HCT116 (cell line): ENCODE measurements around the gene REEP5. TPM values are rescaled to one million over a fixed set of nuclear protein-coding genes. Genes with fewer than 3 reads are reported as not detected.

ENCODE experiments used
- ATAC-seq: fragments of 200-7000 bp; cut with Tn5 transposase; 2 replicates; pipeline ENCODE4 v1.9.1; 2020; ENCODE audit warnings: mild to moderate bottlenecking, moderate library complexity
- BruUV-seq: library from RNA; stranded (reverse); fragments of 400-500 nt; replicated peaks from 2 replicates; lab custom pipeline; 2021; lab: Mats Ljungman, UMichigan
- CTCF ChIA-PET: fragments of 300-600 bp; sonication (Branson Sonifier 250); formaldehyde crosslinking; loops from one replicate; lab custom pipeline; 2021; ENCODE audit warnings: antibody characterized with exemption; lab: Charles Lee
- POLR2A ChIA-PET: fragments of 300-600, 350-600 bp; sonication (Branson Sonifier 250); formaldehyde crosslinking; loops from one replicate; lab custom pipeline; 2021; ENCODE audit warnings: antibody characterized with exemption; lab: Charles Lee
- RAD21 ChIA-PET, 2 experiments: fragments of 300-600 bp; sonication (Branson Sonifier 250); formaldehyde crosslinking; loops; one replicate each; lab custom pipeline; 2023; ENCODE audit warnings: low total read pairs in 2 of 2; ENCODE audit not compliant: uncharacterized antibody in 2 of 2, unreplicated experiment in 2 of 2, low non-redundant PET in 1 of 2; lab: Charles Lee
- DNase-seq: peaks from one replicate; pipeline ENCODE4 v3.0.0-alpha.2; 2010; ENCODE audit warnings: low read depth, low spot score
- H2AFZ ChIP-seq: fragments of 200-600 bp; shearing (Covaris generic), sonication (generic); 2 replicates; pipeline ENCODE4 v1.6.1; 2017; ENCODE audit warnings: low read depth, mixed run types, mixed read lengths, antibody characterized with exemption, low read length; ENCODE audit not compliant: poor library complexity, severe bottlenecking
- H3K27ac ChIP-seq: 2 replicates; pipeline ENCODE4 v1.5.1; 2012; ENCODE audit warnings: low read depth, low read length
- H3K27me3 ChIP-seq: fragments of 200-600 bp; sonication (generic); 2 replicates; pipeline ENCODE4 v1.6.1; 2016; ENCODE audit warnings: mixed run types, low read length, mixed read lengths; ENCODE audit not compliant: insufficient read depth
- H3K36me3 ChIP-seq, 2 experiments: fragments of 200-500 bp in 1 of 2; fragments of 200-600 bp in 1 of 2; sonication (Bioruptor generic) in 1 of 2; sonication (generic) in 1 of 2; 2 replicates each; pipeline versions ENCODE4 v1.5.1 to v1.6.1; 2014 to 2016; ENCODE audit warnings: low read length in 2 of 2, inconsistent platforms in 1 of 2, mixed read lengths in 1 of 2, mixed run types in 1 of 2; ENCODE audit not compliant: insufficient read depth in 2 of 2, control insufficient read depth in 1 of 2
- H3K4me1 ChIP-seq, 2 experiments: fragments of 200-600 bp in 1 of 2; sonication (generic) in 1 of 2; 2 replicates each; pipeline versions ENCODE4 v1.5.1 to v1.6.1; 2012 to 2017; ENCODE audit warnings: low read length in 2 of 2, inconsistent platforms in 1 of 2, mild to moderate bottlenecking in 1 of 2, mixed read lengths in 1 of 2, mixed run types in 1 of 2, moderate library complexity in 1 of 2; ENCODE audit not compliant: insufficient read depth in 2 of 2, control insufficient read depth in 1 of 2
- H3K4me2 ChIP-seq: fragments of 200-600 bp; sonication (generic); 2 replicates; pipeline ENCODE4 v1.6.1; 2017; ENCODE audit warnings: mixed run types, low read length, mixed read lengths
- H3K4me3 ChIP-seq, 2 experiments: fragments of 200-600 bp in 1 of 2; sonication (generic) in 1 of 2; replicated peaks in 1 of 2; 2 replicates each; pipeline ENCODE4 v1.5.1; 2011 to 2016; ENCODE audit warnings: low read length in 2 of 2, control low read depth in 1 of 2, low read depth in 1 of 2, mild to moderate bottlenecking in 1 of 2, mixed read lengths in 1 of 2, mixed run types in 1 of 2
- H3K79me2 ChIP-seq: fragments of 200-600 bp; sonication (generic); 2 replicates; pipeline ENCODE4 v1.6.1; 2017; ENCODE audit warnings: mild to moderate bottlenecking, mixed run types, low read length, moderate library complexity, mixed read lengths; ENCODE audit not compliant: insufficient read depth
- H3K9ac ChIP-seq: fragments of 200-600 bp; sonication (generic); 2 replicates; pipeline ENCODE4 v1.6.1; 2016; ENCODE audit warnings: low read length, mixed read lengths
- H3K9me2 ChIP-seq: fragments of 200-600 bp; sonication (generic), shearing (Covaris generic); 2 replicates; pipeline ENCODE4 v1.6.1; 2017; ENCODE audit warnings: mixed run types, mild to moderate bottlenecking, moderate library complexity; ENCODE audit not compliant: insufficient read depth
- H3K9me3 ChIP-seq, 2 experiments: fragments of 200-500 bp in 1 of 2; fragments of 200-600 bp in 1 of 2; sonication (Bioruptor generic) in 1 of 2; sonication (generic) in 1 of 2; 2 replicates each; pipeline ENCODE4 v1.6.1; 2014 to 2017; ENCODE audit warnings: low read length in 2 of 2, mixed read lengths in 2 of 2, inconsistent platforms in 1 of 2, low read depth in 1 of 2, mild to moderate bottlenecking in 1 of 2, mixed run types in 1 of 2, moderate library complexity in 1 of 2; ENCODE audit not compliant: control insufficient read depth in 1 of 2, insufficient read depth in 1 of 2
- H4K20me1 ChIP-seq: fragments of 200-600 bp; sonication (generic), shearing (Covaris generic); 2 replicates; pipeline ENCODE4 v1.6.1; 2017; ENCODE audit warnings: mixed run types, mild to moderate bottlenecking, moderate library complexity; ENCODE audit not compliant: insufficient read depth
- EGR1 ChIP-seq: IDR thresholded peaks from 2 replicates; pipeline ENCODE4 v1.6.1; 2012; ENCODE audit warnings: low read depth
- ELF1 ChIP-seq: IDR thresholded peaks from 2 replicates; pipeline ENCODE4 v1.6.1; 2012; ENCODE audit warnings: low read depth, borderline replicate concordance
- POLR2A ChIP-seq: IDR thresholded peaks from 2 replicates; pipeline ENCODE4 v1.7.0; 2011; ENCODE audit warnings: borderline replicate concordance; ENCODE audit not compliant: insufficient read depth, insufficient read length; ENCODE audit errors: extremely low read depth
- POLR2AphosphoS5 ChIP-seq: IDR thresholded peaks from 2 replicates; pipeline ENCODE4 v1.6.1; 2011; ENCODE audit warnings: mild to moderate bottlenecking, low read depth, low read length, moderate library complexity
- SRF ChIP-seq: IDR thresholded peaks from 2 replicates; pipeline ENCODE4 v1.6.1; 2012; ENCODE audit warnings: low read depth
- YY1 ChIP-seq: IDR thresholded peaks from 2 replicates; pipeline ENCODE4 v1.6.1; 2011; ENCODE audit warnings: low read length, low read depth, moderate library complexity, mild to moderate bottlenecking; ENCODE audit not compliant: insufficient replicate concordance; ENCODE audit errors: extremely low read depth
- intact Hi-C: fragments of 100-400 bp; cut with micrococcal nuclease; formaldehyde crosslinking; loops from 2 replicates; pipeline ENCODE4 v1.10.0; 2022
- total RNA-seq: library from RNA; stranded (reverse); gene quantifications from one replicate; pipeline ENCODE4 v1.2.1, GENCODE V29; 2021; ENCODE audit not compliant: unreplicated experiment
- TF ChIP-seq, protein P1 (sequence below), 3 experiments: fragments of 200-600 bp in 1 of 3; sonication (generic) in 1 of 3; IDR thresholded peaks in 2 of 3; conservative IDR thresholded peaks in 1 of 3; 2 replicates each; pipeline ENCODE4 v1.5.1; 2012 to 2017; ENCODE audit warnings: low read depth in 2 of 3, low read length in 2 of 3, antibody characterized with exemption in 1 of 3, borderline replicate concordance in 1 of 3, control low read depth in 1 of 3, mild to moderate bottlenecking in 1 of 3, mixed read lengths in 1 of 3, mixed run types in 1 of 3, moderate library complexity in 1 of 3; ENCODE audit not compliant: insufficient read depth in 1 of 3
- TF ChIP-seq, protein P2 (sequence below): IDR thresholded peaks from 2 replicates; pipeline ENCODE4 v1.6.1; 2012; ENCODE audit warnings: low read depth
- TF ChIP-seq, protein P3 (sequence below): IDR thresholded peaks from 2 replicates; pipeline ENCODE4 v1.6.1; 2012

The REEP5 gene
- total RNA-seq, 1 experiment from 2014 or later = 71.7 TPM

DNA sequence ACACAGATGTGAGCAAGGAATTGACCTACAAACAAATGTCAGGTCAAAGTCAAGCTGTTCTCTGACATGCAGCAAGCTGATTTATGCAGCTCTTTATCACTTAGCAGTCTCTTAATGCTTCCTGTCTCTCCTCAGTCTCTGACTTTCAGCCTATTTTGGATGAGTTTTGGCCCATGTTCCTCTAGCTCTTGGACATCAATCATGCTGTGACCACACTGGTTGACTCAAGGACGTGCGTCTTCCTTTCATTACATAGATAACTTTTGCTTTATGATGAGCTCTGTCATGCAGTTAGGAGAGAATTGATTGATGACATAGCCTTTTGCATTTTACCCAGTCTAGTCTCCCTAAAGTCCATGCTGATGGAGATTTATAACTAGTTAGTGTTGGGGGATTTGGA lies 9.4 kb upstream of the REEP5 start:
- CTCF ChIA-PET = no interaction called here
- BruUV-seq = no TSS peak
- Histone ChIP-seq H3K9me2 (no peaks in the 10 kb centered on the region), H3K79me2 (no peaks in the 10 kb centered on the region)
- TF ChIP-seq, protein P1, sequence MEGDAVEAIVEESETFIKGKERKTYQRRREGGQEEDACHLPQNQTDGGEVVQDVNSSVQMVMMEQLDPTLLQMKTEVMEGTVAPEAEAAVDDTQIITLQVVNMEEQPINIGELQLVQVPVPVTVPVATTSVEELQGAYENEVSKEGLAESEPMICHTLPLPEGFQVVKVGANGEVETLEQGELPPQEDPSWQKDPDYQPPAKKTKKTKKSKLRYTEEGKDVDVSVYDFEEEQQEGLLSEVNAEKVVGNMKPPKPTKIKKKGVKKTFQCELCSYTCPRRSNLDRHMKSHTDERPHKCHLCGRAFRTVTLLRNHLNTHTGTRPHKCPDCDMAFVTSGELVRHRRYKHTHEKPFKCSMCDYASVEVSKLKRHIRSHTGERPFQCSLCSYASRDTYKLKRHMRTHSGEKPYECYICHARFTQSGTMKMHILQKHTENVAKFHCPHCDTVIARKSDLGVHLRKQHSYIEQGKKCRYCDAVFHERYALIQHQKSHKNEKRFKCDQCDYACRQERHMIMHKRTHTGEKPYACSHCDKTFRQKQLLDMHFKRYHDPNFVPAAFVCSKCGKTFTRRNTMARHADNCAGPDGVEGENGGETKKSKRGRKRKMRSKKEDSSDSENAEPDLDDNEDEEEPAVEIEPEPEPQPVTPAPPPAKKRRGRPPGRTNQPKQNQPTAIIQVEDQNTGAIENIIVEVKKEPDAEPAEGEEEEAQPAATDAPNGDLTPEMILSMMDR (IDR thresholded peaks at IDR 0.05 in 2 of 3, conservative IDR thresholded peaks at IDR 0.05 in 1 of 3; ENCODE audit: borderline replicate concordance in 1 of 3, insufficient read depth in 1 of 3, low read depth in 2 of 3, low read length in 2 of 3) = no peak
- TF ChIP-seq, all 23 proteins: peak for 0
- DNase-seq (no peak), ATAC-seq (no peak)
- H4K20me1 ChIP-seq = no peaks in the 10 kb centered on the region
- H3K27ac ChIP-seq = no peak overlapping the region
- no peak overlapping the region for H3K4me2 ChIP-seq
- intact Hi-C loops = no loop called here
- no peaks in the 10 kb centered on the region for H3K4me1 ChIP-seq
- no peak overlapping the region for H3K9ac ChIP-seq
- ChIA-PET RAD21 (no interaction called here), POLR2A (no interaction called here)
- H3K27me3 ChIP-seq = no peaks in the 10 kb centered on the region
- no peak overlapping the region for H3K4me3 ChIP-seq
- H3K9me3 ChIP-seq = no peaks in the 10 kb centered on the region
- H2AFZ ChIP-seq = no peak overlapping the region
- H3K36me3 ChIP-seq = no peaks in the 10 kb centered on the region

DNA sequence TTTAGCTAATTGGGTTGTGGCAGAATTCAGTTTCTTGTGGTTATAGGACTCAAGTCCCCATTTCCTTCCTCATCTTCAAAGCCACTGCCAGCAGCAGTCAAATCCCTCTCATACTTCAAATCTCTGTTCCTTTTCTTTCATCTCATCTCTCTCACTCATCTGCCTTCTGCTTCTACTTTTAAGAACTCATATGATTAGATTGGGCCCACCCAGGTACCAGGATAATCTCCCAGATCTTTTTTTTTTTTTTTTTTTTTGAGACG lies 8.0 kb upstream of the REEP5 start:
- CTCF ChIA-PET = no interaction called here
- H3K36me3 ChIP-seq = no peaks in the 10 kb centered on the region
- H3K79me2 ChIP-seq = no peaks in the 10 kb centered on the region
- H3K27me3 ChIP-seq = no peaks in the 10 kb centered on the region
- no peaks in the 10 kb centered on the region for H3K9me3 ChIP-seq
- H3K4me1 ChIP-seq = no peaks in the 10 kb centered on the region
- H3K4me3 ChIP-seq = no peak overlapping the region
- H3K9ac ChIP-seq = no peak overlapping the region
- H3K4me2 ChIP-seq = no peak overlapping the region
- TF ChIP-seq POLR2A (no peak), YY1 (no peak), POLR2AphosphoS5 (no peak), EGR1 (no peak), ELF1 (no peak), SRF (no peak)
- TF ChIP-seq, protein P1 (IDR thresholded peaks at IDR 0.05 in 2 of 3, conservative IDR thresholded peaks at IDR 0.05 in 1 of 3; ENCODE audit: borderline replicate concordance in 1 of 3, insufficient read depth in 1 of 3, low read depth in 2 of 3, low read length in 2 of 3) = no peak
- TF ChIP-seq, protein P2, sequence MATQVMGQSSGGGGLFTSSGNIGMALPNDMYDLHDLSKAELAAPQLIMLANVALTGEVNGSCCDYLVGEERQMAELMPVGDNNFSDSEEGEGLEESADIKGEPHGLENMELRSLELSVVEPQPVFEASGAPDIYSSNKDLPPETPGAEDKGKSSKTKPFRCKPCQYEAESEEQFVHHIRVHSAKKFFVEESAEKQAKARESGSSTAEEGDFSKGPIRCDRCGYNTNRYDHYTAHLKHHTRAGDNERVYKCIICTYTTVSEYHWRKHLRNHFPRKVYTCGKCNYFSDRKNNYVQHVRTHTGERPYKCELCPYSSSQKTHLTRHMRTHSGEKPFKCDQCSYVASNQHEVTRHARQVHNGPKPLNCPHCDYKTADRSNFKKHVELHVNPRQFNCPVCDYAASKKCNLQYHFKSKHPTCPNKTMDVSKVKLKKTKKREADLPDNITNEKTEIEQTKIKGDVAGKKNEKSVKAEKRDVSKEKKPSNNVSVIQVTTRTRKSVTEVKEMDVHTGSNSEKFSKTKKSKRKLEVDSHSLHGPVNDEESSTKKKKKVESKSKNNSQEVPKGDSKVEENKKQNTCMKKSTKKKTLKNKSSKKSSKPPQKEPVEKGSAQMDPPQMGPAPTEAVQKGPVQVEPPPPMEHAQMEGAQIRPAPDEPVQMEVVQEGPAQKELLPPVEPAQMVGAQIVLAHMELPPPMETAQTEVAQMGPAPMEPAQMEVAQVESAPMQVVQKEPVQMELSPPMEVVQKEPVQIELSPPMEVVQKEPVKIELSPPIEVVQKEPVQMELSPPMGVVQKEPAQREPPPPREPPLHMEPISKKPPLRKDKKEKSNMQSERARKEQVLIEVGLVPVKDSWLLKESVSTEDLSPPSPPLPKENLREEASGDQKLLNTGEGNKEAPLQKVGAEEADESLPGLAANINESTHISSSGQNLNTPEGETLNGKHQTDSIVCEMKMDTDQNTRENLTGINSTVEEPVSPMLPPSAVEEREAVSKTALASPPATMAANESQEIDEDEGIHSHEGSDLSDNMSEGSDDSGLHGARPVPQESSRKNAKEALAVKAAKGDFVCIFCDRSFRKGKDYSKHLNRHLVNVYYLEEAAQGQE = no peak
- TF ChIP-seq, protein P3, sequence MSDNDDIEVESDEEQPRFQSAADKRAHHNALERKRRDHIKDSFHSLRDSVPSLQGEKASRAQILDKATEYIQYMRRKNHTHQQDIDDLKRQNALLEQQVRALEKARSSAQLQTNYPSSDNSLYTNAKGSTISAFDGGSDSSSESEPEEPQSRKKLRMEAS = no peak
- RAD21 ChIA-PET = no interaction called here
- intact Hi-C loops = no loop called here
- POLR2A ChIA-PET = no interaction called here
- H4K20me1 ChIP-seq = no peaks in the 10 kb centered on the region
- H2AFZ ChIP-seq = no peak overlapping the region
- no peak for ATAC-seq
- DNase-seq = no peak
- no peaks in the 10 kb centered on the region for H3K9me2 ChIP-seq
- no peak overlapping the region for H3K27ac ChIP-seq
- BruUV-seq = no TSS peak
